ENCODE measurements around the gene CASD1. TPM values are rescaled to one million over a fixed set of nuclear protein-coding genes. Genes with fewer than 3 reads are reported as not detected.
A peak's percentile ranks its signal among the peaks of the same experiment; 100 is the strongest.

Gene CASD1
- total RNA-seq (ENCODE audit: insufficient read depth, low replicate concordance), result 49.1 TPM

GRCh38 chr7:94509264-94509886 lies at the start of gene CASD1:
Gene CASD1, plus strand, starts transcription at chr7:94509809. Its CDS starts 276 bp downstream, at chr7:94510085.
- peak; percentile 65 for DNase-seq (ENCODE audit: low spot score)

GRCh38 chr7:94466516-94466915 lies 43.1 kb upstream of the CASD1 start:
- no peak for DNase-seq (ENCODE audit: low spot score)

- no peak for DNase-seq (ENCODE audit: low spot score)
These were observed 38.0 kb upstream of the CASD1 start for GRCh38 chr7:94471604-94472003.

GRCh38 chr7:94472608-94473007 lies 37.0 kb upstream of the CASD1 start:
- no peak for DNase-seq (ENCODE audit: low spot score)

- no peak for DNase-seq (ENCODE audit: low spot score)
These were observed 33.3 kb upstream of the CASD1 start for GRCh38 chr7:94476251-94476840.

- no peak for DNase-seq (ENCODE audit: low spot score)
These were observed 31.7 kb upstream of the CASD1 start for GRCh38 chr7:94477878-94478277.

- DNase-seq (ENCODE audit: low spot score), result no peak
These were observed 30.9 kb upstream of the CASD1 start for GRCh38 chr7:94478648-94479214.

GRCh38 chr7:94481279-94481678 lies 28.3 kb upstream of the CASD1 start:
- no peak for DNase-seq (ENCODE audit: low spot score)

- DNase-seq (ENCODE audit: low spot score), result peak; percentile 92
These were observed 26.8 kb upstream of the CASD1 start for GRCh38 chr7:94482796-94483195.

GRCh38 chr7:94483843-94484242 lies 25.8 kb upstream of the CASD1 start:
- DNase-seq (ENCODE audit: low spot score), result no peak

- DNase-seq (ENCODE audit: low spot score), result no peak
These were observed 23.4 kb upstream of the CASD1 start for GRCh38 chr7:94486216-94486615.

- DNase-seq (ENCODE audit: low spot score), result no peak
These were observed 18.2 kb upstream of the CASD1 start for GRCh38 chr7:94491410-94491809.

- no peak for DNase-seq (ENCODE audit: low spot score)
These were observed 17.0 kb upstream of the CASD1 start for GRCh38 chr7:94492601-94493000.

- no peak for DNase-seq (ENCODE audit: low spot score)
These were observed 11.5 kb upstream of the CASD1 start for GRCh38 chr7:94497874-94498670.

- no peak for DNase-seq (ENCODE audit: low spot score)
These were observed 10.7 kb upstream of the CASD1 start for GRCh38 chr7:94498918-94499317.

- no peak for DNase-seq (ENCODE audit: low spot score)
These were observed 2.1 kb upstream of the CASD1 start for GRCh38 chr7:94507462-94507861.

GRCh38 chr7:94507962-94508361 lies 1.6 kb upstream of the CASD1 start:
- DNase-seq (ENCODE audit: low spot score), result no peak

- peak; percentile 78 for DNase-seq (ENCODE audit: low spot score)
These were observed 425 bp downstream of the CASD1 start for GRCh38 chr7:94509887-94510581.

GRCh38 chr7:94510582-94511496 lies 1.2 kb downstream of the CASD1 start:
- DNase-seq (ENCODE audit: low spot score), result peak; percentile 38

GRCh38 chr7:94511718-94512117 lies 2.1 kb downstream of the CASD1 start:
- DNase-seq (ENCODE audit: low spot score), result no peak
